ENCODE data around the gene CDK19.

DNA sequence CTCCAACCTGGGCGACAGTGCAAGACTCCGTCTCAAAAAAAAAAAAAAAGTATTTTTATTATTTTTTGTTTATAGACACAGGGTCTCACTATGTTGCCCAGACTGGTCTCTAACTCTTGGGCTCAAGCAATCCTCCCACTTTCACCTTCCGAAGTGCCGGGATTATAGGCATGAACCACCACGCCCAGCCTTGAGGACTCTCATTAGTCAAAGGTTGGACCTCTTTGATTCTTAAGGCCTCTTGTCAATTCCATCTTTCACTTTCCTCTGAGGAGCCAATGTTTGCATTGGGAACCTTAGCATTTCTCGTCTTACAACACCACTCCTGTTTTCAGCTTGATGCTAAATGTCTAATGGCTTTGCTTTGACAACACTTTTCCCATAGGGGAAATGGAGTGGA, 16.1 kb upstream of the CDK19 start:
- TF ChIP-seq POLR2A (IDR thresholded peaks at IDR 0.05; ENCODE audit: low read length) (no peak), GATA1 (IDR thresholded peaks at IDR 0.05; ENCODE audit: low read depth, low read length) (no peak)

Measured in erythroblast (primary cell).